IMR-90 (cell line): Measurements from ENCODE around the gene FAM216B. TPM values are rescaled to one million over a fixed set of nuclear protein-coding genes. Genes with fewer than 3 reads are reported as not detected.

Source experiments
- ATAC-seq: fragments of 200-7000 bp; cut with Tn5 transposase; 2 replicates; pipeline ENCODE4 v1.9.1; 2020; ENCODE audit warnings: low read depth, mild to moderate bottlenecking, moderate library complexity
- BruUV-seq: library from RNA; stranded (reverse); fragments of 400-500 nt; replicated peaks from 2 replicates; lab custom pipeline; 2021; lab: Mats Ljungman, UMichigan
- CTCF ChIA-PET: fragments of 300-600 bp; formaldehyde crosslinking; extraction: SDS; loops from one replicate; lab custom pipeline; 2021; ENCODE audit warnings: antibody characterized with exemption; lab: Yijun Ruan, JAX
- POLR2A ChIA-PET: fragments of 300-600 bp; sonication (Branson Sonifier 250); formaldehyde crosslinking; loops from one replicate; lab custom pipeline; 2022; ENCODE audit warnings: antibody characterized with exemption; ENCODE audit not compliant: unreplicated experiment; lab: Charles Lee
- DNase-seq: peaks from one replicate; pipeline ENCODE4 v3.0.0; 2013
- H2AFZ ChIP-seq: replicated peaks from 2 replicates; pipeline ENCODE3; 2013; ENCODE audit warnings: low read length, mild to moderate bottlenecking; ENCODE audit not compliant: poor library complexity
- H2AK5ac ChIP-seq: 2 replicates; pipeline ENCODE4 v1.6.1; 2013; ENCODE audit warnings: low read depth, low read length, inconsistent platforms
- H2AK9ac ChIP-seq: replicated peaks from 2 replicates; pipeline ENCODE3; 2013; ENCODE audit warnings: mild to moderate bottlenecking, low read depth, low read length, moderate library complexity; ENCODE audit not compliant: poor library complexity
- H2BK120ac ChIP-seq: 2 replicates; pipeline ENCODE4 v1.6.1; 2013; ENCODE audit warnings: low read depth, low read length, inconsistent platforms
- H2BK15ac ChIP-seq: 3 replicates; pipeline ENCODE4 v1.6.1; 2013; ENCODE audit warnings: low read depth, low read length, inconsistent platforms
- H2BK20ac ChIP-seq: 2 replicates; pipeline ENCODE4 v1.6.1; 2013; ENCODE audit warnings: low read depth, mild to moderate bottlenecking, inconsistent platforms, low read length, moderate library complexity
- H2BK5ac ChIP-seq: 2 replicates; pipeline ENCODE4 v1.6.1; 2013; ENCODE audit warnings: mild to moderate bottlenecking, low read depth, low read length, inconsistent platforms; ENCODE audit not compliant: poor library complexity, severe bottlenecking
- H3K14ac ChIP-seq: replicated peaks from 2 replicates; pipeline ENCODE4 v1.6.1; 2013; ENCODE audit warnings: low read depth, low read length, inconsistent platforms
- H3K18ac ChIP-seq: 2 replicates; pipeline ENCODE4 v1.6.1; 2013; ENCODE audit warnings: low read depth, low read length, control low read depth
- H3K23ac ChIP-seq: 2 replicates; pipeline ENCODE4 v1.6.1; 2013; ENCODE audit warnings: low read depth, low read length, inconsistent platforms
- H3K27ac ChIP-seq: 2 replicates; pipeline ENCODE4 v1.5.1; 2013; ENCODE audit warnings: mild to moderate bottlenecking, control low read depth, low read length; ENCODE audit not compliant: insufficient read depth
- H3K27me3 ChIP-seq: 2 replicates; pipeline ENCODE4 v1.6.1; 2013; ENCODE audit warnings: low read length; ENCODE audit not compliant: control insufficient read depth, insufficient read depth
- H3K36me3 ChIP-seq: 2 replicates; pipeline ENCODE4 v1.6.1; 2013; ENCODE audit warnings: low read length, mixed read lengths; ENCODE audit not compliant: control insufficient read depth, insufficient read depth
- H3K4ac ChIP-seq: 2 replicates; pipeline ENCODE4 v1.6.1; 2013; ENCODE audit warnings: low read depth, low read length, inconsistent platforms
- H3K4me1 ChIP-seq: 2 replicates; pipeline ENCODE4 v1.6.1; 2013; ENCODE audit warnings: low read length, mixed read lengths; ENCODE audit not compliant: control insufficient read depth, insufficient read depth
- H3K4me2 ChIP-seq: 2 replicates; pipeline ENCODE4 v1.6.1; 2013; ENCODE audit warnings: low read depth, mild to moderate bottlenecking, control low read depth, low read length, moderate library complexity
- H3K4me3 ChIP-seq: 2 replicates; pipeline ENCODE4 v1.5.1; 2013; ENCODE audit warnings: low read depth, mild to moderate bottlenecking, control low read depth, low read length, moderate library complexity; ENCODE audit not compliant: insufficient read depth
- H3K56ac ChIP-seq: 2 replicates; pipeline ENCODE4 v1.6.1; 2013; ENCODE audit warnings: low read length, inconsistent platforms; ENCODE audit not compliant: insufficient read depth; ENCODE audit errors: extremely low read depth
- H3K79me1 ChIP-seq, 2 experiments: 2 replicates each; pipeline ENCODE4 v1.6.1; 2013; ENCODE audit warnings: low read length in 2 of 2, inconsistent platforms in 1 of 2, low read depth in 1 of 2
- H3K9ac ChIP-seq: 2 replicates; pipeline ENCODE4 v1.6.1; 2013; ENCODE audit warnings: low read depth, low read length, control low read depth
- H3K9me1 ChIP-seq: 2 replicates; pipeline ENCODE4 v1.6.1; 2013; ENCODE audit warnings: low read length, inconsistent platforms; ENCODE audit not compliant: insufficient read depth
- H3K9me3 ChIP-seq: 2 replicates; pipeline ENCODE4 v1.6.1; 2013; ENCODE audit warnings: low read length; ENCODE audit not compliant: control insufficient read depth, insufficient read depth
- H4K20me1 ChIP-seq: 2 replicates; pipeline ENCODE4 v1.6.1; 2013; ENCODE audit warnings: low read length, inconsistent platforms; ENCODE audit not compliant: insufficient read depth
- H4K5ac ChIP-seq: 2 replicates; pipeline ENCODE4 v1.6.1; 2013; ENCODE audit warnings: mild to moderate bottlenecking, low read depth, low read length, control low read depth
- H4K8ac ChIP-seq, 2 experiments: 2 replicates each; pipeline ENCODE4 v1.6.1; 2013; ENCODE audit warnings: low read depth in 2 of 2, low read length in 2 of 2, control low read depth in 1 of 2, inconsistent platforms in 1 of 2
- H4K91ac ChIP-seq: 2 replicates; pipeline ENCODE4 v1.6.1; 2013; ENCODE audit warnings: low read depth, low read length, inconsistent platforms; ENCODE audit not compliant: insufficient read depth
- MXI1 ChIP-seq: IDR thresholded peaks from 2 replicates; pipeline ENCODE4 v1.6.1; 2012; ENCODE audit warnings: low read depth, mild to moderate bottlenecking, low read length, moderate library complexity, borderline replicate concordance
- RAD21 ChIP-seq: IDR thresholded peaks from 2 replicates; pipeline ENCODE4 v1.6.1; 2012; ENCODE audit warnings: low read length, improper control_type of control experiment
- WGBS, 2 experiments: methylation state at CpG; one replicate each; pipeline versions ENCODE4 v1.1.5 to v1.1.7; 2013; ENCODE audit warnings: missing lambda C conversion rate in 2 of 2; ENCODE audit not compliant: insufficient read length in 1 of 2; ENCODE audit errors: extremely low coverage in 2 of 2; 5-methylcytosine and 5-hydroxymethylcytosine counted together
- dilution Hi-C: fragments of 300-500 bp; cut with HindIII; formaldehyde crosslinking; loops from one replicate; pipeline ENCODE4 v1.14.3; 2018; ENCODE audit warnings: low sequenced_read_pairs; ENCODE audit not compliant: unreplicated experiment
- in situ Hi-C: fragments of 300-500 bp; cut with MboI; formaldehyde crosslinking; loops from 3 replicates; pipeline ENCODE4 v1.14.3; 2019; ENCODE audit warnings: low sequenced_read_pairs, inconsistent platforms, mixed read lengths
- intact Hi-C: fragments of 100-400 bp; cut with micrococcal nuclease; formaldehyde crosslinking; loops from 2 replicates; pipeline ENCODE4 v1.10.0; 2022
- polyA plus RNA-seq, 3 experiments: library from polyadenylated mRNA; depleted of rRNA; stranded (reverse); fragments of >200 nt; gene quantifications; 2 replicates each; pipeline ENCODE4 v1.2.3, GENCODE V29; 2012; ENCODE audit warnings: low replicate concordance in 1 of 3
- total RNA-seq: library from RNA; depleted of rRNA; stranded (reverse); fragments of >200 nt; gene quantifications from 2 replicates; pipeline ENCODE4 v1.2.3, GENCODE V29; 2012
- TF ChIP-seq, protein P1 (sequence below): fragments of 150-350 bp; IDR thresholded peaks from 2 replicates; pipeline ENCODE4 v1.6.1; 2016; ENCODE audit warnings: low read depth, mild to moderate bottlenecking, low read length, moderate library complexity, borderline replicate concordance

FAM216B gene
- total and polyA plus RNA-seq, 2 of the 4 experiments (the other 2 are of a cell fraction): not detected

DNA sequence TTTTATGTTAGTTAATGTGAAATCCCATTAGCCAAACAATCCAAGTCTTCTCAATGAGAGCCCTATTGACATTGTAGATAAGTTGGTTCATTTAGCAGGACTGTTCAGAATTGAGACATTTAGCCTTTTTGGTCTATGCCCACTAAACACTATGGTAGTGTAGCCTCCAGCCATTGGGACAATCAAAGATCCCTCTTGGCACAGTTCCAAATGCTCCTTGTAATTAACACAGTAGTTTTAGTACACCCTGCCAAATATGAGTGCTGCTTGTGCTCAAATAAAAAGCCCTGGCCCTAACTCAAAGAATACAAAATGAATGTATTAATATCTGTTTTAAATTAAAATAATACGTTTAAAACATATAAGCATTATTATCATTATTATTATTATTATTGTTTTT lies 15.4 kb upstream of the FAM216B start:
- intact Hi-C loops (no loop called here), dilution Hi-C loops (no loop called here), in situ Hi-C loops (no loop called here)
- TF ChIP-seq RAD21 (no peak), MXI1 (no peak)
- TF ChIP-seq, protein P1, sequence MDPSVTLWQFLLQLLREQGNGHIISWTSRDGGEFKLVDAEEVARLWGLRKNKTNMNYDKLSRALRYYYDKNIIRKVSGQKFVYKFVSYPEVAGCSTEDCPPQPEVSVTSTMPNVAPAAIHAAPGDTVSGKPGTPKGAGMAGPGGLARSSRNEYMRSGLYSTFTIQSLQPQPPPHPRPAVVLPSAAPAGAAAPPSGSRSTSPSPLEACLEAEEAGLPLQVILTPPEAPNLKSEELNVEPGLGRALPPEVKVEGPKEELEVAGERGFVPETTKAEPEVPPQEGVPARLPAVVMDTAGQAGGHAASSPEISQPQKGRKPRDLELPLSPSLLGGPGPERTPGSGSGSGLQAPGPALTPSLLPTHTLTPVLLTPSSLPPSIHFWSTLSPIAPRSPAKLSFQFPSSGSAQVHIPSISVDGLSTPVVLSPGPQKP: no peak
- no peaks in the 10 kb centered on the region for H3K79me1 ChIP-seq
- no peak overlapping the region for H3K4me3 ChIP-seq
- H3K9me3 ChIP-seq: no peaks in the 10 kb centered on the region
- peaks cover 4% of the 10 kb centered on the region for H3K4me1 ChIP-seq
- no peak overlapping the region for H2BK15ac ChIP-seq
- no peak overlapping the region for H2BK120ac ChIP-seq
- H3K4me2 ChIP-seq: no peak overlapping the region
- H2AK9ac ChIP-seq: no peak overlapping the region
- no peak overlapping the region for H3K18ac ChIP-seq
- no peaks in the 10 kb centered on the region for H4K20me1 ChIP-seq
- no peak overlapping the region for H3K23ac ChIP-seq
- DNase-seq (no peak), ATAC-seq (no peak)
- no peak overlapping the region for H3K56ac ChIP-seq
- no TSS peak for BruUV-seq
- H4K8ac ChIP-seq: no peak overlapping the region
- H4K91ac ChIP-seq: no peak overlapping the region
- no peak overlapping the region for H3K9ac ChIP-seq
- H2AFZ ChIP-seq: no peak overlapping the region
- H4K5ac ChIP-seq: no peak overlapping the region
- WGBS, 2 experiments: no CpG with 5 or more reads among the region's 1 CpG
- no peak overlapping the region for H2BK20ac ChIP-seq
- CTCF ChIA-PET: no interaction called here
- no peaks in the 10 kb centered on the region for H3K27me3 ChIP-seq
- H3K4ac ChIP-seq: no peak overlapping the region
- no peaks in the 10 kb centered on the region for H3K9me1 ChIP-seq
- no peaks in the 10 kb centered on the region for H3K36me3 ChIP-seq
- H3K14ac ChIP-seq: no peak overlapping the region
- no peak overlapping the region for H3K27ac ChIP-seq
- H2AK5ac ChIP-seq: no peak overlapping the region
- no peak overlapping the region for H2BK5ac ChIP-seq
- POLR2A ChIA-PET: no interaction called here
